GM23338 (cell line): ENCODE measurements around the gene ADAM8. TPM values are rescaled to one million over a fixed set of nuclear protein-coding genes. Genes with fewer than 3 reads are reported as not detected.

Experiments
- ATAC-seq: fragments of 200-7000 bp; cut with Tn5 transposase; 3 replicates; pipeline ENCODE4 v1.9.1; 2020
- DNase-seq: peaks from one replicate; pipeline ENCODE4 v3.0.0-alpha.2; 2015; ENCODE audit warnings: low spot score
- H2AFZ ChIP-seq: fragments of 200-600 bp; sonication (generic); 2 replicates; pipeline ENCODE4 v1.8.0; 2016; ENCODE audit warnings: antibody characterized with exemption, mild to moderate bottlenecking, moderate library complexity
- H3F3A ChIP-seq: fragments of 200-600 bp; sonication (generic); replicated peaks from 2 replicates; pipeline ENCODE4 v1.8.0; 2017; ENCODE audit warnings: antibody characterized with exemption, mixed run types, low read depth
- H3K27ac ChIP-seq: fragments of 200-600 bp; sonication (generic); 2 replicates; pipeline ENCODE4 v1.6.1; 2016; ENCODE audit warnings: low read depth
- H3K27me3 ChIP-seq: fragments of 200-600 bp; sonication (generic); 2 replicates; pipeline ENCODE4 v1.8.0; 2016; ENCODE audit warnings: mild to moderate bottlenecking, mixed run types, moderate library complexity; ENCODE audit not compliant: insufficient read depth
- H3K36me3 ChIP-seq: fragments of 200-600 bp; sonication (generic); 2 replicates; pipeline ENCODE4 v1.8.0; 2016; ENCODE audit warnings: mild to moderate bottlenecking; ENCODE audit not compliant: insufficient read depth
- H3K4me1 ChIP-seq: fragments of 200-600 bp; sonication (generic); 2 replicates; pipeline ENCODE4 v1.8.0; 2016; ENCODE audit warnings: mild to moderate bottlenecking, moderate library complexity; ENCODE audit not compliant: insufficient read depth
- H3K4me2 ChIP-seq: fragments of 200-600 bp; sonication (generic); 2 replicates; pipeline ENCODE4 v1.7.1; 2017; ENCODE audit warnings: mixed run types
- H3K4me3 ChIP-seq: fragments of 200-600 bp; sonication (generic); 2 replicates; pipeline ENCODE4 v1.6.1; 2016; ENCODE audit warnings: mixed run types
- H3K79me2 ChIP-seq: fragments of 200-600 bp; sonication (generic); replicated peaks from 2 replicates; pipeline ENCODE4 v1.8.0; 2017; ENCODE audit warnings: mild to moderate bottlenecking; ENCODE audit not compliant: insufficient read depth
- H3K9me2 ChIP-seq: fragments of 200-600 bp; sonication (generic); 2 replicates; pipeline ENCODE4 v1.8.0; 2017; ENCODE audit not compliant: insufficient read depth
- H4K20me1 ChIP-seq: fragments of 200-600 bp; sonication (generic); replicated peaks from 2 replicates; pipeline ENCODE4 v1.8.0; 2017; ENCODE audit warnings: mild to moderate bottlenecking; ENCODE audit not compliant: insufficient read depth
- H3K27ac Mint-ChIP-seq: 2 replicates; pipeline ENCODE4 v1.8.0; 2020; ENCODE audit warnings: inconsistent platforms, mild to moderate bottlenecking, moderate library complexity, mixed read lengths
- H3K27me3 Mint-ChIP-seq: 3 replicates; pipeline ENCODE4 v1.8.0; 2022; ENCODE audit warnings: low read depth, mild to moderate bottlenecking, moderate library complexity, mixed read lengths, inconsistent platforms; ENCODE audit not compliant: insufficient read depth, poor library complexity
- H3K36me3 Mint-ChIP-seq: 3 replicates; pipeline ENCODE4 v1.8.0; 2021; ENCODE audit warnings: low read depth, mild to moderate bottlenecking, inconsistent platforms, moderate library complexity, mixed read lengths
- H3K4me1 Mint-ChIP-seq: 3 replicates; pipeline ENCODE4 v1.8.0; 2020; ENCODE audit warnings: mild to moderate bottlenecking, inconsistent platforms, mixed read lengths
- H3K4me3 Mint-ChIP-seq: 3 replicates; pipeline ENCODE4 v1.8.0; 2021; ENCODE audit warnings: moderate library complexity, mild to moderate bottlenecking, inconsistent platforms, mixed read lengths
- H3K9me3 Mint-ChIP-seq: 3 replicates; pipeline ENCODE4 v1.8.0; 2020; ENCODE audit warnings: moderate library complexity, mild to moderate bottlenecking, inconsistent platforms, mixed read lengths
- CREB1 ChIP-seq: fragments of 250-450 bp; sonication (Bioruptor Pico); IDR thresholded peaks from 2 replicates; pipeline ENCODE4 v1.5.0; 2020; ENCODE audit warnings: low read depth, mild to moderate bottlenecking, moderate library complexity
- EZH2 ChIP-seq: fragments of 200-600 bp; sonication (generic); IDR thresholded peaks from one replicate; pipeline ENCODE4 v1.8.0; 2017; ENCODE audit warnings: antibody characterized with exemption, mild to moderate bottlenecking, low read depth; ENCODE audit not compliant: unreplicated experiment
- EZH2phosphoT487 ChIP-seq: fragments of 200-600 bp; sonication (generic); IDR thresholded peaks from one replicate; pipeline ENCODE4 v1.8.1; 2018; ENCODE audit warnings: antibody characterized with exemption; ENCODE audit not compliant: unreplicated experiment
- JUNB ChIP-seq: IDR thresholded peaks from one replicate; pipeline ENCODE4 v1.6.1; 2016; ENCODE audit warnings: antibody characterized with exemption; ENCODE audit not compliant: unreplicated experiment
- NANOG ChIP-seq: IDR thresholded peaks from 2 replicates; pipeline ENCODE4 v1.6.1; 2016; ENCODE audit warnings: antibody characterized with exemption, borderline replicate concordance
- POLR2AphosphoS5 ChIP-seq: IDR thresholded peaks from 2 replicates; pipeline ENCODE4 v1.6.1; 2016; ENCODE audit warnings: antibody characterized with exemption, low read depth
- STAT1 ChIP-seq: IDR thresholded peaks from one replicate; pipeline ENCODE4 v1.6.1; 2016; ENCODE audit warnings: antibody characterized with exemption; ENCODE audit not compliant: unreplicated experiment
- ZNF114 ChIP-seq: fragments of 250-450 bp; sonication (Bioruptor Pico); IDR thresholded peaks from 2 replicates; pipeline ENCODE4 v1.5.0; 2020; ENCODE audit warnings: mild to moderate bottlenecking, moderate library complexity
- ZNF331 ChIP-seq: fragments of 250-450 bp; sonication (Bioruptor Pico); IDR thresholded peaks from 2 replicates; pipeline ENCODE4 v1.5.0; 2020; ENCODE audit warnings: low read depth, mild to moderate bottlenecking, moderate library complexity
- polyA plus RNA-seq: library from polyadenylated mRNA; unstranded; fragments of >200 nt; fragmentation: Nextera tagmentation; extraction: Ambion mirVana; gene quantifications from 2 replicates; pipeline ENCODE4 v1.2.1, GENCODE V29; 2016
- total RNA-seq: library from RNA; depleted of rRNA; stranded (reverse); fragments of >200 nt; shearing (Covaris generic); gene quantifications from 2 replicates; pipeline ENCODE4 v1.2.3, GENCODE V29; 2014
- TF ChIP-seq, protein P1 (sequence below): IDR thresholded peaks from one replicate; pipeline ENCODE4 v1.6.1; 2018; ENCODE audit warnings: antibody characterized with exemption; ENCODE audit not compliant: unreplicated experiment
- TF ChIP-seq, protein P2 (sequence below): fragments of 250-450 bp; sonication (Bioruptor Pico); IDR thresholded peaks from 2 replicates; pipeline ENCODE4 v1.5.0; 2020; ENCODE audit warnings: mild to moderate bottlenecking, moderate library complexity
- TF ChIP-seq, protein P3 (sequence below), 2 experiments: fragments of 200-600 bp in 1 of 2; sonication (generic) in 1 of 2; conservative IDR thresholded peaks; 2 replicates each; pipeline versions ENCODE4 v1.5.1 to v1.6.1; 2016 to 2017; ENCODE audit warnings: antibody characterized with exemption in 2 of 2, low read depth in 2 of 2, mild to moderate bottlenecking in 2 of 2, moderate library complexity in 1 of 2
- TF ChIP-seq, protein P4 (sequence below): IDR thresholded peaks from 2 replicates; pipeline ENCODE4 v1.6.1; 2016; ENCODE audit warnings: antibody characterized with exemption

The ADAM8 gene
- total and polyA plus RNA-seq, 2 experiments from 2014 or later = 1.9 to 5.5 TPM

DNA sequence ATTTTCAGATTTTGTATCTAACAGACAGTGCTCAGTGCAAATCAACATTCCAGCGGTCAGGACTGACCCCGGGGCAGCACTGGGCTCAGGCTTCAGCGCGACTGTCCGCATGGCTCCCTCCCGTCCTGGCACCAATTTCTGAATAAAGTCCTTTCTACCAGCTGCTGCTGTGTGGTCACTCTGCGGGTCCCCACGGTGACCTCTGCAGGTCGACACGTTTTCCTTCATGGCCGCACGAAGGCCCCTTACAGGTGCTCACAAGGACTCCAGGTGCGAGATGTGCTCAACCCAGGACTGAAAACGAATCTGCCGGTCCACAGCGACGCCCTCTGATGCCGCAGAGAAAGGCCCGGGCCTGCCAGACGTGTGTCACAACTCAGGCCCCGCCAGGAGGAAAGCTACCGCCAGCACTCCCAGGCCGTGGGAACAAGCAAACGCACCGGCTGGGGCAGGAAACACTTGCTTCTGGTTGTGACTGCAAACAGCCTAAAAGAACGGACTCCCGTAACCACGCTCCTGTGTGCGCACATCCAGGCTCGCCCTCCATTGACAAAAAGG is 50.3 kb downstream of the ADAM8 start:
- no peak for ATAC-seq
- H3K27ac Mint-ChIP-seq = peak overlapping the region; percentile 16; the same call in 1 of the 2 replicates
- H3K9me2 ChIP-seq = no peaks in the 10 kb centered on the region

More for the DNA sequence above, 50.3 kb downstream of the ADAM8 start:
- Histone ChIP-seq H3K4me1 (peaks cover 5% of the 10 kb centered on the region; the same call in 1 of the 2 replicates), H3K4me2 (no peak overlapping the region), H2AFZ (no peak overlapping the region), H3F3A (peaks cover 8% of the 10 kb centered on the region; the same call in 1 of the 2 replicates), H3K4me3 (no peak overlapping the region), H3K27ac (no peak overlapping the region), H3K79me2 (no peaks in the 10 kb centered on the region), H4K20me1 (no peaks in the 10 kb centered on the region), H3K27me3 (peaks cover 24% of the 10 kb centered on the region), H3K36me3 (no peaks in the 10 kb centered on the region)
- Mint-ChIP-seq H3K4me1 (peaks cover 14% of the 10 kb centered on the region), H3K4me3 (no peak overlapping the region), H3K27me3 (peaks cover 37% of the 10 kb centered on the region), H3K9me3 (peaks cover 5% of the 10 kb centered on the region; the same call in 2 of the 3 replicates), H3K36me3 (peaks cover under 1% of the 10 kb centered on the region)
- no peak for TF ChIP-seq POLR2AphosphoS5
- no peak for TF ChIP-seq EZH2
- TF ChIP-seq JUNB = no peak
- TF ChIP-seq EZH2phosphoT487 = no peak
- TF ChIP-seq, protein P1, sequence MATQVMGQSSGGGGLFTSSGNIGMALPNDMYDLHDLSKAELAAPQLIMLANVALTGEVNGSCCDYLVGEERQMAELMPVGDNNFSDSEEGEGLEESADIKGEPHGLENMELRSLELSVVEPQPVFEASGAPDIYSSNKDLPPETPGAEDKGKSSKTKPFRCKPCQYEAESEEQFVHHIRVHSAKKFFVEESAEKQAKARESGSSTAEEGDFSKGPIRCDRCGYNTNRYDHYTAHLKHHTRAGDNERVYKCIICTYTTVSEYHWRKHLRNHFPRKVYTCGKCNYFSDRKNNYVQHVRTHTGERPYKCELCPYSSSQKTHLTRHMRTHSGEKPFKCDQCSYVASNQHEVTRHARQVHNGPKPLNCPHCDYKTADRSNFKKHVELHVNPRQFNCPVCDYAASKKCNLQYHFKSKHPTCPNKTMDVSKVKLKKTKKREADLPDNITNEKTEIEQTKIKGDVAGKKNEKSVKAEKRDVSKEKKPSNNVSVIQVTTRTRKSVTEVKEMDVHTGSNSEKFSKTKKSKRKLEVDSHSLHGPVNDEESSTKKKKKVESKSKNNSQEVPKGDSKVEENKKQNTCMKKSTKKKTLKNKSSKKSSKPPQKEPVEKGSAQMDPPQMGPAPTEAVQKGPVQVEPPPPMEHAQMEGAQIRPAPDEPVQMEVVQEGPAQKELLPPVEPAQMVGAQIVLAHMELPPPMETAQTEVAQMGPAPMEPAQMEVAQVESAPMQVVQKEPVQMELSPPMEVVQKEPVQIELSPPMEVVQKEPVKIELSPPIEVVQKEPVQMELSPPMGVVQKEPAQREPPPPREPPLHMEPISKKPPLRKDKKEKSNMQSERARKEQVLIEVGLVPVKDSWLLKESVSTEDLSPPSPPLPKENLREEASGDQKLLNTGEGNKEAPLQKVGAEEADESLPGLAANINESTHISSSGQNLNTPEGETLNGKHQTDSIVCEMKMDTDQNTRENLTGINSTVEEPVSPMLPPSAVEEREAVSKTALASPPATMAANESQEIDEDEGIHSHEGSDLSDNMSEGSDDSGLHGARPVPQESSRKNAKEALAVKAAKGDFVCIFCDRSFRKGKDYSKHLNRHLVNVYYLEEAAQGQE = no peak
- TF ChIP-seq, protein P2, sequence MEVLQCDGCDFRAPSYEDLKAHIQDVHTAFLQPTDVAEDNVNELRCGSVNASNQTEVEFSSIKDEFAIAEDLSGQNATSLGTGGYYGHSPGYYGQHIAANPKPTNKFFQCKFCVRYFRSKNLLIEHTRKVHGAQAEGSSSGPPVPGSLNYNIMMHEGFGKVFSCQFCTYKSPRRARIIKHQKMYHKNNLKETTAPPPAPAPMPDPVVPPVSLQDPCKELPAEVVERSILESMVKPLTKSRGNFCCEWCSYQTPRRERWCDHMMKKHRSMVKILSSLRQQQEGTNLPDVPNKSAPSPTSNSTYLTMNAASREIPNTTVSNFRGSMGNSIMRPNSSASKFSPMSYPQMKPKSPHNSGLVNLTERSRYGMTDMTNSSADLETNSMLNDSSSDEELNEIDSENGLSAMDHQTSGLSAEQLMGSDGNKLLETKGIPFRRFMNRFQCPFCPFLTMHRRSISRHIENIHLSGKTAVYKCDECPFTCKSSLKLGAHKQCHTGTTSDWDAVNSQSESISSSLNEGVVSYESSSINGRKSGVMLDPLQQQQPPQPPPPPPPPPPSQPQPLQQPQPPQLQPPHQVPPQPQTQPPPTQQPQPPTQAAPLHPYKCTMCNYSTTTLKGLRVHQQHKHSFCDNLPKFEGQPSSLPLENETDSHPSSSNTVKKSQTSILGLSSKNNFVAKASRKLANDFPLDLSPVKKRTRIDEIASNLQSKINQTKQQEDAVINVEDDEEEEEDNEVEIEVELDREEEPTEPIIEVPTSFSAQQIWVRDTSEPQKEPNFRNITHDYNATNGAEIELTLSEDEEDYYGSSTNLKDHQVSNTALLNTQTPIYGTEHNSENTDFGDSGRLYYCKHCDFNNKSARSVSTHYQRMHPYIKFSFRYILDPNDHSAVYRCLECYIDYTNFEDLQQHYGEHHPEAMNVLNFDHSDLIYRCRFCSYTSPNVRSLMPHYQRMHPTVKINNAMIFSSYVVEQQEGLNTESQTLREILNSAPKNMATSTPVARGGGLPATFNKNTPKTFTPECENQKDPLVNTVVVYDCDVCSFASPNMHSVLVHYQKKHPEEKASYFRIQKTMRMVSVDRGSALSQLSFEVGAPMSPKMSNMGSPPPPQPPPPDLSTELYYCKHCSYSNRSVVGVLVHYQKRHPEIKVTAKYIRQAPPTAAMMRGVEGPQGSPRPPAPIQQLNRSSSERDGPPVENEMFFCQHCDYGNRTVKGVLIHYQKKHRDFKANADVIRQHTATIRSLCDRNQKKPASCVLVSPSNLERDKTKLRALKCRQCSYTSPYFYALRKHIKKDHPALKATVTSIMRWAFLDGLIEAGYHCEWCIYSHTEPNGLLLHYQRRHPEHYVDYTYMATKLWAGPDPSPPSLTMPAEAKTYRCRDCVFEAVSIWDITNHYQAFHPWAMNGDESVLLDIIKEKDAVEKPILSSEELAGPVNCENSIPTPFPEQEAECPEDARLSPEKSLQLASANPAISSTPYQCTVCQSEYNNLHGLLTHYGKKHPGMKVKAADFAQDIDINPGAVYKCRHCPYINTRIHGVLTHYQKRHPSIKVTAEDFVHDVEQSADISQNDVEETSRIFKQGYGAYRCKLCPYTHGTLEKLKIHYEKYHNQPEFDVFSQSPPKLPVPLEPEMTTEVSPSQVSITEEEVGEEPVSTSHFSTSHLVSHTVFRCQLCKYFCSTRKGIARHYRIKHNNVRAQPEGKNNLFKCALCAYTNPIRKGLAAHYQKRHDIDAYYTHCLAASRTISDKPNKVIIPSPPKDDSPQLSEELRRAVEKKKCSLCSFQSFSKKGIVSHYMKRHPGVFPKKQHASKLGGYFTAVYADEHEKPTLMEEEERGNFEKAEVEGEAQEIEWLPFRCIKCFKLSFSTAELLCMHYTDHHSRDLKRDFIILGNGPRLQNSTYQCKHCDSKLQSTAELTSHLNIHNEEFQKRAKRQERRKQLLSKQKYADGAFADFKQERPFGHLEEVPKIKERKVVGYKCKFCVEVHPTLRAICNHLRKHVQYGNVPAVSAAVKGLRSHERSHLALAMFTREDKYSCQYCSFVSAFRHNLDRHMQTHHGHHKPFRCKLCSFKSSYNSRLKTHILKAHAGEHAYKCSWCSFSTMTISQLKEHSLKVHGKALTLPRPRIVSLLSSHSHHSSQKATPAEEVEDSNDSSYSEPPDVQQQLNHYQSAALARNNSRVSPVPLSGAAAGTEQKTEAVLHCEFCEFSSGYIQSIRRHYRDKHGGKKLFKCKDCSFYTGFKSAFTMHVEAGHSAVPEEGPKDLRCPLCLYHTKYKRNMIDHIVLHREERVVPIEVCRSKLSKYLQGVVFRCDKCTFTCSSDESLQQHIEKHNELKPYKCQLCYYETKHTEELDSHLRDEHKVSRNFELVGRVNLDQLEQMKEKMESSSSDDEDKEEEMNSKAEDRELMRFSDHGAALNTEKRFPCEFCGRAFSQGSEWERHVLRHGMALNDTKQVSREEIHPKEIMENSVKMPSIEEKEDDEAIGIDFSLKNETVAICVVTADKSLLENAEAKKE (CRISPR knock-in tag) = no peak
- no peak for TF ChIP-seq ZNF114 (CRISPR knock-in tag)
- TF ChIP-seq, protein P3, sequence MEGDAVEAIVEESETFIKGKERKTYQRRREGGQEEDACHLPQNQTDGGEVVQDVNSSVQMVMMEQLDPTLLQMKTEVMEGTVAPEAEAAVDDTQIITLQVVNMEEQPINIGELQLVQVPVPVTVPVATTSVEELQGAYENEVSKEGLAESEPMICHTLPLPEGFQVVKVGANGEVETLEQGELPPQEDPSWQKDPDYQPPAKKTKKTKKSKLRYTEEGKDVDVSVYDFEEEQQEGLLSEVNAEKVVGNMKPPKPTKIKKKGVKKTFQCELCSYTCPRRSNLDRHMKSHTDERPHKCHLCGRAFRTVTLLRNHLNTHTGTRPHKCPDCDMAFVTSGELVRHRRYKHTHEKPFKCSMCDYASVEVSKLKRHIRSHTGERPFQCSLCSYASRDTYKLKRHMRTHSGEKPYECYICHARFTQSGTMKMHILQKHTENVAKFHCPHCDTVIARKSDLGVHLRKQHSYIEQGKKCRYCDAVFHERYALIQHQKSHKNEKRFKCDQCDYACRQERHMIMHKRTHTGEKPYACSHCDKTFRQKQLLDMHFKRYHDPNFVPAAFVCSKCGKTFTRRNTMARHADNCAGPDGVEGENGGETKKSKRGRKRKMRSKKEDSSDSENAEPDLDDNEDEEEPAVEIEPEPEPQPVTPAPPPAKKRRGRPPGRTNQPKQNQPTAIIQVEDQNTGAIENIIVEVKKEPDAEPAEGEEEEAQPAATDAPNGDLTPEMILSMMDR (conservative IDR thresholded peaks at IDR 0.05; ENCODE audit: low read depth in 2 of 2) = no peak; a peak in 1 of 4 replicates
- TF ChIP-seq CREB1 (CRISPR knock-in tag) = no peak
- TF ChIP-seq, protein P4, sequence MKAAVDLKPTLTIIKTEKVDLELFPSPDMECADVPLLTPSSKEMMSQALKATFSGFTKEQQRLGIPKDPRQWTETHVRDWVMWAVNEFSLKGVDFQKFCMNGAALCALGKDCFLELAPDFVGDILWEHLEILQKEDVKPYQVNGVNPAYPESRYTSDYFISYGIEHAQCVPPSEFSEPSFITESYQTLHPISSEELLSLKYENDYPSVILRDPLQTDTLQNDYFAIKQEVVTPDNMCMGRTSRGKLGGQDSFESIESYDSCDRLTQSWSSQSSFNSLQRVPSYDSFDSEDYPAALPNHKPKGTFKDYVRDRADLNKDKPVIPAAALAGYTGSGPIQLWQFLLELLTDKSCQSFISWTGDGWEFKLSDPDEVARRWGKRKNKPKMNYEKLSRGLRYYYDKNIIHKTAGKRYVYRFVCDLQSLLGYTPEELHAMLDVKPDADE = no peak
- TF ChIP-seq ZNF331 (CRISPR knock-in tag) = no peak
- TF ChIP-seq STAT1 = no peak
- no peak for TF ChIP-seq NANOG
- peak; percentile 40 for DNase-seq
